HEK293 (cell line): ENCODE results near the gene ACSM6.
"Not testable (repeated sequence)": the region's sequence is repeated elsewhere in the genome, so short reads cannot be mapped to it uniquely, and the experiment has no call there.

ENCODE experiments used
- CTCF ChIA-PET: fragments of 350-600 bp; formaldehyde crosslinking; extraction: SDS; loops from one replicate; lab custom pipeline; 2021; ENCODE audit warnings: antibody characterized with exemption; lab: Yijun Ruan, JAX
- POLR2A ChIA-PET: fragments of 300-600 bp; formaldehyde crosslinking; extraction: SDS; loops from one replicate; lab custom pipeline; 2020; ENCODE audit warnings: antibody characterized with exemption, inconsistent platforms; lab: Yijun Ruan, JAX
- H3K27ac ChIP-seq: fragments of 200-500 bp; sonication (Bioruptor generic); 2 replicates; pipeline ENCODE4 v1.5.1; 2014; ENCODE audit warnings: low read depth, low read length, control low read depth, inconsistent platforms; ENCODE audit errors: extremely low read depth
- H3K36me3 ChIP-seq, 2 experiments: fragments of 200-500 bp in 1 of 2; sonication (Bioruptor generic) in 1 of 2; 1 replicate in 1 of 2; 2 replicates in 1 of 2; pipeline ENCODE4 v1.5.1; 2014 to 2017; ENCODE audit warnings: inconsistent platforms in 2 of 2, low read length in 2 of 2; ENCODE audit not compliant: control insufficient read depth in 2 of 2, insufficient read depth in 1 of 2
- H3K4me1 ChIP-seq: fragments of 200-500 bp; sonication (Bioruptor generic); 2 replicates; pipeline ENCODE4 v1.5.1; 2014; ENCODE audit warnings: mild to moderate bottlenecking, low read length, inconsistent platforms; ENCODE audit not compliant: control insufficient read depth, insufficient read depth
- H3K4me3 ChIP-seq: 2 replicates; pipeline ENCODE4 v1.5.1; 2011; ENCODE audit warnings: low read depth, mild to moderate bottlenecking, control low read depth, low read length, moderate library complexity
- H3K9me3 ChIP-seq: fragments of 200-500 bp; sonication (Bioruptor generic); 2 replicates; pipeline ENCODE4 v1.5.1; 2014; ENCODE audit warnings: low read depth, low read length, inconsistent platforms; ENCODE audit not compliant: control insufficient read depth, insufficient read depth
- AEBP2 ChIP-seq: fragments of 450-650 bp; formaldehyde crosslinking; IDR thresholded peaks from 2 replicates; pipeline ENCODE4 v1.5.1; 2016; ENCODE audit warnings: missing biosample characterization, missing genetic modification characterization, borderline replicate concordance
- INSM2 ChIP-seq: fragments of 450-650 bp; formaldehyde crosslinking; IDR thresholded peaks from 2 replicates; pipeline ENCODE4 v1.5.1; 2016; ENCODE audit warnings: missing biosample characterization, missing genetic modification characterization
- OSR2 ChIP-seq: fragments of 450-650 bp; formaldehyde crosslinking; IDR thresholded peaks from 2 replicates; pipeline ENCODE4 v1.5.1; 2016; ENCODE audit warnings: missing biosample characterization, missing genetic modification characterization
- TSHZ1 ChIP-seq: fragments of 450-650 bp; formaldehyde crosslinking; IDR thresholded peaks from 2 replicates; pipeline ENCODE4 v1.5.1; 2016; ENCODE audit warnings: missing biosample characterization, missing genetic modification characterization, borderline replicate concordance
- ZNF280C ChIP-seq: fragments of 450-650 bp; formaldehyde crosslinking; IDR thresholded peaks from 2 replicates; pipeline ENCODE4 v1.5.1; 2016; ENCODE audit warnings: missing biosample characterization, missing genetic modification characterization
- ZNF350 ChIP-seq: fragments of 450-650 bp; formaldehyde crosslinking; IDR thresholded peaks from 2 replicates; pipeline ENCODE4 v1.5.0; 2017; ENCODE audit warnings: missing biosample characterization, mild to moderate bottlenecking, missing genetic modification characterization
- ZNF548 ChIP-seq: fragments of 450-650 bp; formaldehyde crosslinking; IDR thresholded peaks from 2 replicates; pipeline ENCODE4 v1.5.1; 2016; ENCODE audit warnings: missing biosample characterization, missing genetic modification characterization
- ZNF558 ChIP-seq: fragments of 450-650 bp; formaldehyde crosslinking; IDR thresholded peaks from 2 replicates; pipeline ENCODE4 v1.5.1; 2016; ENCODE audit warnings: missing biosample characterization, missing genetic modification characterization
- ZNF561 ChIP-seq: fragments of 450-650 bp; IDR thresholded peaks from 2 replicates; pipeline ENCODE4 v1.5.1; 2018; ENCODE audit warnings: missing biosample characterization, missing genetic modification characterization, borderline replicate concordance
- ZNF621 ChIP-seq: fragments of 450-650 bp; formaldehyde crosslinking; IDR thresholded peaks from 2 replicates; pipeline ENCODE4 v1.5.1; 2017; ENCODE audit warnings: missing biosample characterization, missing genetic modification characterization
- ZNF707 ChIP-seq: fragments of 450-650 bp; formaldehyde crosslinking; IDR thresholded peaks from 2 replicates; pipeline ENCODE4 v1.5.1; 2016; ENCODE audit warnings: missing biosample characterization, missing genetic modification characterization

ACSM6 gene

GRCh38 chr10:95221124-95221523 is 27.1 kb downstream of the ACSM6 start (continued):
- TF ChIP-seq ZNF350, result no peak
- TF ChIP-seq, all 188 proteins: peak for 0

- no peaks in the 10 kb centered on the region for H3K9me3 ChIP-seq
- POLR2A ChIA-PET, result no interaction called here
- no peak overlapping the region for H3K4me3 ChIP-seq
- H3K36me3 ChIP-seq, result no peaks in the 10 kb centered on the region
- H3K27ac ChIP-seq, result no peak overlapping the region
- H3K4me1 ChIP-seq, result no peaks in the 10 kb centered on the region
- TF ChIP-seq ZNF621 (tag by site-specific recombination), result no peak
- TF ChIP-seq AEBP2 (tag by site-specific recombination), result no peak
- TF ChIP-seq INSM2 (tag by site-specific recombination), result no peak
- TF ChIP-seq TSHZ1, result no peak
- no peak for TF ChIP-seq OSR2 (tag by site-specific recombination)
- no peak for TF ChIP-seq ZNF558 (tag by site-specific recombination)
- TF ChIP-seq ZNF548 (tag by site-specific recombination), result no peak
- no peak for TF ChIP-seq ZNF280C
- no peak for TF ChIP-seq ZNF707 (tag by site-specific recombination)
- no peak for TF ChIP-seq ZNF561
- TF ChIP-seq, all 188 proteins: peak for 0
- CTCF ChIA-PET, result no interaction called here
Observed at GRCh38 chr10:95225136-95225535, 31.1 kb downstream of the ACSM6 start.

- H3K27ac ChIP-seq, H3K9me3 ChIP-seq, POLR2A ChIA-PET, H3K4me1 ChIP-seq, H3K4me3 ChIP-seq: not testable (repeated sequence)
- CTCF ChIA-PET, result interaction anchor here (1.0 kb wide), 1 partner anchor 17 kb away, joined by 4 read pairs; no protein-coding TSS in a partner anchor
- peaks cover 2 to 13% of the 10 kb centered on the region in 2 experiments; a peak in 2 of 3 replicates for H3K36me3 ChIP-seq
Observed at GRCh38 chr10:95228934-95229723, 35.1 kb downstream of the ACSM6 start.
